Neural progenitor cell (in vitro differentiated cells): Measurements from ENCODE around the gene TNS3. TPM values are rescaled to one million over a fixed set of nuclear protein-coding genes. Genes with fewer than 3 reads are reported as not detected.
A peak's percentile ranks its signal among the peaks of the same experiment; 100 is the strongest.

Experiments used
- DNase-seq: peaks from one replicate; pipeline ENCODE4 v3.0.0-alpha.2; 2016; ENCODE audit warnings: low spot score
- H2AFZ ChIP-seq: fragments of 200-600 bp; sonication (generic); replicated peaks from 2 replicates; pipeline ENCODE4 v1.6.1; 2016; ENCODE audit warnings: antibody characterized with exemption
- H3F3A ChIP-seq: fragments of 200-600 bp; sonication (generic); 2 replicates; pipeline ENCODE4 v1.6.1; 2016; ENCODE audit warnings: antibody characterized with exemption, low read depth
- H3K27ac ChIP-seq: fragments of 200-600 bp; sonication (generic); 2 replicates; pipeline ENCODE4 v1.5.1; 2016; ENCODE audit warnings: mild to moderate bottlenecking
- H3K27me3 ChIP-seq: fragments of 200-600 bp; sonication (generic); 2 replicates; pipeline ENCODE4 v1.6.1; 2016; ENCODE audit warnings: mild to moderate bottlenecking, moderate library complexity
- H3K36me3 ChIP-seq: fragments of 200-600 bp; sonication (generic); 2 replicates; pipeline ENCODE4 v1.5.1; 2016
- H3K4me1 ChIP-seq: fragments of 200-600 bp; sonication (generic); 2 replicates; pipeline ENCODE4 v1.6.1; 2016; ENCODE audit warnings: mixed run types
- H3K4me2 ChIP-seq: fragments of 200-600 bp; sonication (generic); 2 replicates; pipeline ENCODE4 v1.6.1; 2016
- H3K4me3 ChIP-seq: fragments of 200-600 bp; sonication (generic); 2 replicates; pipeline ENCODE4 v1.5.1; 2016
- H3K79me2 ChIP-seq: fragments of 200-600 bp; sonication (generic); 2 replicates; pipeline ENCODE4 v1.6.1; 2016; ENCODE audit warnings: low read depth
- H3K9ac ChIP-seq: fragments of 200-600 bp; sonication (generic); 2 replicates; pipeline ENCODE4 v1.6.1; 2016
- H3K9me3 ChIP-seq: fragments of 200-600 bp; sonication (generic); 2 replicates; pipeline ENCODE4 v1.5.1; 2016; ENCODE audit warnings: low read depth
- H4K20me1 ChIP-seq: fragments of 200-600 bp; sonication (generic); 2 replicates; pipeline ENCODE4 v1.6.1; 2016; ENCODE audit warnings: low read depth
- H3K27ac Mint-ChIP-seq: 3 replicates; pipeline ENCODE4 v1.8.0; 2021; ENCODE audit warnings: mixed read lengths
- H3K27me3 Mint-ChIP-seq: 2 replicates; pipeline ENCODE4 v1.8.0; 2022; ENCODE audit warnings: low read depth, mild to moderate bottlenecking, inconsistent platforms, moderate library complexity, mixed read lengths; ENCODE audit not compliant: insufficient read depth
- H3K36me3 Mint-ChIP-seq: 3 replicates; pipeline ENCODE4 v1.8.0; 2021; ENCODE audit warnings: mixed read lengths
- H3K4me1 Mint-ChIP-seq: 3 replicates; pipeline ENCODE4 v1.8.0; 2021; ENCODE audit warnings: mixed read lengths
- H3K4me3 Mint-ChIP-seq: 3 replicates; pipeline ENCODE4 v1.8.0; 2021; ENCODE audit warnings: mild to moderate bottlenecking, moderate library complexity, mixed read lengths
- H3K9me3 Mint-ChIP-seq: 3 replicates; pipeline ENCODE4 v1.8.0; 2020; ENCODE audit warnings: mixed read lengths
- EZH2 ChIP-seq: fragments of 200-600 bp; sonication (generic); IDR thresholded peaks from 2 replicates; pipeline ENCODE4 v1.6.1; 2017; ENCODE audit warnings: antibody characterized with exemption, mild to moderate bottlenecking, moderate library complexity
- EZH2phosphoT487 ChIP-seq: fragments of 200-600 bp; sonication (generic); IDR thresholded peaks from 2 replicates; pipeline ENCODE4 v1.6.1; 2017; ENCODE audit warnings: antibody characterized with exemption
- total RNA-seq: library from RNA; depleted of rRNA; stranded (reverse); fragments of >200 nt; gene quantifications from 2 replicates; pipeline ENCODE4 v1.2.3, GENCODE V29; 2015; ENCODE audit warnings: low replicate concordance
- TF ChIP-seq, protein P1 (sequence below): fragments of 200-600 bp; sonication (generic); IDR thresholded peaks from 2 replicates; pipeline ENCODE4 v1.5.1; 2017; ENCODE audit warnings: antibody characterized with exemption, mild to moderate bottlenecking

TNS3 gene
- total RNA-seq, 1 donor from 2014 or later: 15.0 TPM

DNA sequence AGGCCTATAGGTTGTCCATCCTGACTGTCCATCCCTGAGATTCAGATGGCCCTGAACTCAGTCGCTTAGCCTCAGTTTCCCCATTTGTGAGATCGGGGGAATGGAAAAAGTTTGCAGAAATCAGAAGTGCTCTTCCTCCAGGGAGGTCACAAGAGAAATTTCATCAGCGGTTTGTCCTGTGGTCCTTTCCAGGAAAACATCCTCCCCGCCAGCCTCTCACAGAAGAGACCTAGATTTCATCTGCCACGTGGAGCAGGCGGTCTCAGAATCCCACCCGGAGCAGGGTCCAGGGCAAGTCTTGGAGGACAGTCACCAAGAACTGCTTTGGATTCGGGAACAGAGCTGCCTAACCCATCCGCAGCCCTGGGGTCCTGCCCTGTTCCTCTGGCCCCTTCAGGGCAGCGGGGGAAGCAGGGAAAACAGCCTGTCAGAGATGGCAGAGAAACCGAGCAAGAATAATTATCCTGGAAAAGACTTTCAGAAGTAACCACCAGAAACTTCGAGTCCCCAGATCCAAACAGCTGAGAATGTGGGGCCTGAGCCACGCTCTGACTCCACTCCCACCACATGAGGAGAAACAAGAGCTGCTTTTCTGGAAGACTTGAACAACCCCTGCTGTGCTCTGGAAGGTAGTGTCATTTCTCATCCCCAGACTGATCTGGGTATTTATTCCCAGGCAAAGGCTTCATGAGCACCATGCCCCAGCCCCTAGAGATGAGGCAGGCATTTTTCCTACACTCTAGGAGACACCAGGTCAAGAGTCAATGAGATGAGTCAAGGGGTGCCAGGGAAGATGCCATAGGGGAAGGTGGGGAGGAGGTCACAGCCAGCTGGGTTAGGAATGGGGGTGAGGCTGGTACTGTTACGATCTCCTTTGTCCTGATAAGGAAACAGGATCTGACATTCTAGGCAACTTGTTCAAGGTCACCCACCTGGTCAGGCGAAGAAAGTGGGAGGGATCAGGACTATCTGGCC, 1.1 kb upstream of the TNS3 start:
- Mint-ChIP-seq H3K4me1 (peaks cover 32% of the 10 kb centered on the region), H3K27ac (no peak overlapping the region), H3K4me3 (peak overlapping the region; percentile 78), H3K9me3 (peaks cover 6% of the 10 kb centered on the region), H3K36me3 (no peaks in the 10 kb centered on the region), H3K27me3 (peaks cover 21% of the 10 kb centered on the region)
- DNase-seq: no peak
- Histone ChIP-seq H3F3A (peaks cover 5% of the 10 kb centered on the region), H2AFZ (no peak overlapping the region), H3K9ac (no peak overlapping the region), H3K27me3 (peaks cover 29% of the 10 kb centered on the region), H3K4me2 (no peak overlapping the region), H3K79me2 (peaks cover 11% of the 10 kb centered on the region), H4K20me1 (peaks cover 7% of the 10 kb centered on the region), H3K4me3 (no peak overlapping the region), H3K4me1 (peaks cover 11% of the 10 kb centered on the region), H3K9me3 (no peaks in the 10 kb centered on the region), H3K27ac (no peak overlapping the region), H3K36me3 (no peaks in the 10 kb centered on the region)
- TF ChIP-seq, protein P1, sequence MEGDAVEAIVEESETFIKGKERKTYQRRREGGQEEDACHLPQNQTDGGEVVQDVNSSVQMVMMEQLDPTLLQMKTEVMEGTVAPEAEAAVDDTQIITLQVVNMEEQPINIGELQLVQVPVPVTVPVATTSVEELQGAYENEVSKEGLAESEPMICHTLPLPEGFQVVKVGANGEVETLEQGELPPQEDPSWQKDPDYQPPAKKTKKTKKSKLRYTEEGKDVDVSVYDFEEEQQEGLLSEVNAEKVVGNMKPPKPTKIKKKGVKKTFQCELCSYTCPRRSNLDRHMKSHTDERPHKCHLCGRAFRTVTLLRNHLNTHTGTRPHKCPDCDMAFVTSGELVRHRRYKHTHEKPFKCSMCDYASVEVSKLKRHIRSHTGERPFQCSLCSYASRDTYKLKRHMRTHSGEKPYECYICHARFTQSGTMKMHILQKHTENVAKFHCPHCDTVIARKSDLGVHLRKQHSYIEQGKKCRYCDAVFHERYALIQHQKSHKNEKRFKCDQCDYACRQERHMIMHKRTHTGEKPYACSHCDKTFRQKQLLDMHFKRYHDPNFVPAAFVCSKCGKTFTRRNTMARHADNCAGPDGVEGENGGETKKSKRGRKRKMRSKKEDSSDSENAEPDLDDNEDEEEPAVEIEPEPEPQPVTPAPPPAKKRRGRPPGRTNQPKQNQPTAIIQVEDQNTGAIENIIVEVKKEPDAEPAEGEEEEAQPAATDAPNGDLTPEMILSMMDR: no peak
- no peak for TF ChIP-seq EZH2
- no peak for TF ChIP-seq EZH2phosphoT487

DNA sequence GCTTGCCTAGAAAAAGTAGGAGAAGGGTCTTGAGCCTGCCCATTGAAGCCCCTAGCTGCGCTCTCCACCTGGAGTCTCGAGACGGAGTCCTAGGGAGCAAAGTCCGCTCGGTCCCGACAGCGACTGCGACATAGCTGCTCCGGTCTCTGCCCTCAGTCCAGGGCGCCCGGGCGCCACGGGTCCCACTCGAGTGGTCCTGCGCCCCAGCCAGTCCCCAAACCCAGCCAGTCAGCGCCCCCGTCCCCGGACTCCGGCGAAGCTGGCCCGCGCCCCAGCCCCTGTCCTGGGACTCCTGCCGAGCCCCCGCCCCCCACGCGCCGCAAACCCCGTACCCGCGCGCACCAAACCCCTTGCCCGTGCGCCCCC, 490 bp downstream of the TNS3 start:
- Mint-ChIP-seq H3K4me3 (peak overlapping the region; percentile 92), H3K9me3 (peaks cover 6% of the 10 kb centered on the region), H3K27me3 (peaks cover 16% of the 10 kb centered on the region), H3K36me3 (no peaks in the 10 kb centered on the region), H3K4me1 (peaks cover 32% of the 10 kb centered on the region), H3K27ac (no peak overlapping the region)
- Histone ChIP-seq H3K9ac (peak overlapping the region; percentile 44), H3K4me2 (peak overlapping the region; percentile 89), H3K9me3 (no peaks in the 10 kb centered on the region), H4K20me1 (peaks cover 7% of the 10 kb centered on the region), H3F3A (peaks cover 5% of the 10 kb centered on the region), H3K36me3 (no peaks in the 10 kb centered on the region), H2AFZ (peak overlapping the region; percentile 99), H3K27ac (no peak overlapping the region), H3K79me2 (peaks cover 11% of the 10 kb centered on the region), H3K27me3 (peaks cover 29% of the 10 kb centered on the region), H3K4me1 (peaks cover 11% of the 10 kb centered on the region), H3K4me3 (peak overlapping the region; percentile 91)
- DNase-seq: peak; percentile 59
- TF ChIP-seq, protein P1: no peak
- TF ChIP-seq EZH2 (no peak), EZH2phosphoT487 (no peak)

DNA sequence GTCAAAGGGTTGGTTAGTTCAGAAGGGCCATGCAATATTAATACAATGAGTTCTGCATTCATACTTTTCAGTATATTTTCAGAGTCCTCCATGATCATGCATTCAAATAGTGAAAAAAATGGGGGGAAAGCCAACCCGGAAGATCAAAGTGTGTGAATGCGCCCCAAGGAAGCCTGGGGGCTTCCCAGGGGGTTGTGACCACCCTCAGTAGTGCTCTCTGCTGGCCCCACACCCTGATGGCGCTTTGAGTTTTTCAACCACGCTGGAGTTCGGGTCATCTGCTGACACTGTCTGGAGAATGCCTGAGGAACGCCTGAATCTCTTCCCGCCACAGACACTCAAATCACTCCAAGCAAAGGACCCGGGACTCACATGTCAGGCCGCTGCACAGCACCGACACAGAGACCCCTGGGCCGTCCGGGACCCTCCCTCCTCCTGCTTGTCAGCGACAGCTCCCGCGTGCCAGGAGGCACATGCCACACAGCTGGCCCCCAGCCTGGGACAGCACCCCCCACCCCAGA, 1.0 kb downstream of the TNS3 start:
- H3K27ac ChIP-seq: no peak overlapping the region
- Mint-ChIP-seq H3K9me3 (peaks cover 6% of the 10 kb centered on the region), H3K4me1 (peaks cover 32% of the 10 kb centered on the region), H3K36me3 (peaks cover 2% of the 10 kb centered on the region), H3K27ac (peak overlapping the region; percentile 61), H3K27me3 (peaks cover 16% of the 10 kb centered on the region), H3K4me3 (peak overlapping the region; percentile 92)
- H3K4me3 ChIP-seq: peak overlapping the region; percentile 91
- peaks cover 5% of the 10 kb centered on the region for H3F3A ChIP-seq
- peak overlapping the region; percentile 89 for H3K4me2 ChIP-seq
- H2AFZ ChIP-seq: no peak overlapping the region
- no peaks in the 10 kb centered on the region for H3K36me3 ChIP-seq
- H3K9me3 ChIP-seq: no peaks in the 10 kb centered on the region
- H4K20me1 ChIP-seq: peaks cover 7% of the 10 kb centered on the region
- peak; percentile 44 for DNase-seq
- H3K9ac ChIP-seq: no peak overlapping the region
- TF ChIP-seq, protein P1: no peak
- TF ChIP-seq EZH2 (no peak), EZH2phosphoT487 (no peak)
- peaks cover 11% of the 10 kb centered on the region for H3K79me2 ChIP-seq
- H3K27me3 ChIP-seq: peaks cover 29% of the 10 kb centered on the region
- peaks cover 11% of the 10 kb centered on the region for H3K4me1 ChIP-seq
